Thymus (tissue), 11 donors: ENCODE results near the gene CDC42EP4. TPM values are rescaled to one million over a fixed set of nuclear protein-coding genes. Genes with fewer than 3 reads are reported as not detected.
A peak's percentile ranks its signal among the peaks of the same experiment; 100 is the strongest.
"Not testable (repeated sequence)": the region's sequence is repeated elsewhere in the genome, so short reads cannot be mapped to it uniquely, and the experiment has no call there.

Experiments used
- DNase-seq, 9 donors: peaks; one replicate each; pipeline ENCODE4 v3.0.0-alpha.2; 2013; ENCODE audit warnings: low spot score in 9 of 9, low read depth in 6 of 9, missing footprints in 1 of 9
- H3K27ac ChIP-seq, 2 donors: one replicate each; pipeline ENCODE4 v1.5.1; 2013; ENCODE audit warnings: control low read depth in 1 of 2, low read depth in 1 of 2, low read length in 1 of 2, mild to moderate bottlenecking in 1 of 2, moderate library complexity in 1 of 2
- H3K27me3 ChIP-seq, 2 donors: one replicate each; pipeline ENCODE4 v1.5.1; 2013; ENCODE audit warnings: low read length in 1 of 2; ENCODE audit not compliant: control insufficient read depth in 2 of 2, insufficient read depth in 1 of 2
- H3K36me3 ChIP-seq, 2 donors: one replicate each; pipeline ENCODE4 v1.5.1; 2013; ENCODE audit warnings: low read length in 1 of 2, mild to moderate bottlenecking in 1 of 2, moderate library complexity in 1 of 2; ENCODE audit not compliant: control insufficient read depth in 2 of 2, insufficient read depth in 2 of 2
- H3K4me1 ChIP-seq, 2 donors: one replicate each; pipeline ENCODE4 v1.5.1; 2013; ENCODE audit warnings: low read length in 2 of 2; ENCODE audit not compliant: control insufficient read depth in 2 of 2, insufficient read depth in 2 of 2
- H3K4me3 ChIP-seq, 2 donors: one replicate each; pipeline ENCODE4 v1.5.1; 2013; ENCODE audit warnings: low read length in 2 of 2, control low read depth in 1 of 2, mild to moderate bottlenecking in 1 of 2
- H3K9me3 ChIP-seq, 2 donors: one replicate each; pipeline ENCODE4 v1.5.1; 2013; ENCODE audit warnings: low read length in 1 of 2, mild to moderate bottlenecking in 1 of 2; ENCODE audit not compliant: control insufficient read depth in 2 of 2, insufficient read depth in 1 of 2
- WGBS: extraction: QIAGEN DNeasy Blood & Tissue Kit; methylation state at CpG from one replicate; pipeline ENCODE4 v1.1.7; 2013; 5-methylcytosine and 5-hydroxymethylcytosine counted together
- polyA plus RNA-seq: library from polyadenylated mRNA; stranded (reverse); fragments of 200-250 nt; gene quantifications from one replicate; pipeline ENCODE4 v1.2.3, GENCODE V29; 2013
- total RNA-seq: library from RNA; stranded (reverse); fragments of 120-200 nt; gene quantifications from one replicate; pipeline ENCODE4 v1.2.4, GENCODE V29; 2013
- donor health status: healthy.

CDC42EP4 gene
- total and polyA plus RNA-seq, 2 donors: 20.8 to 30.9 TPM

DNA sequence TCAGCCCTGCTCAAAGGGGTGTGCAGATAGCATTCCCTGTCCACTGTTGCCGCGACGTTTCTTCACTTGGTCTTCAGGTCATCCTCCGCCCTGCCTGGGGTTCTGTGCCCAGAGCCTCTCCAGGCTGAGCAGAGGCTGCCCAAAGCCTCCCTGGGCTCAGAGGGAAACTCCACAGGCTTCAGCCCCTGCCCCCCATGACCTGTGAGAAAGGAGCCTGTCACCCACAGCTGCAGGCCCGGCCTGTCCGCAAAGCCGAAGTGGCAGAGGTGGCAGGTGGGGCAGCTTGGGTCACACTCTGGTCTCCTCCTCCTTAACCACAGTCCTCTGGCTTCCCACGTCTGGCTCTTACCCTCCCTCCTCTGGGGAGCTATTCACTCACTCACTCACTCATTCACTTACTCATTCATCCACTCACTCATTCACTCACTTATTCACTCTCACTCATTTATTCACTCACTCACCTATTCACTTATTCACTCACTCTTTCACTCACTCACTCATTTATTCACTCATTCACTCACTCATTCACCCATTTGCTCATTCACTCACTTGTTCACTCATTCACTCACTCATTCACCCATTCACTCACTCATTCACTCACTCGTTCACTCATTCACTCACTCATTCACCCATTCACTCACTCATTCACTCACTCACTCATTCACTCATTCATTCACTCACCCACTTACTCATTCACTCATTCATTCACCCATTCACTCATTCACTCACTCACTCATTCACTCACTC, 43.0 kb downstream of the CDC42EP4 start:
- Histone ChIP-seq H3K36me3 (no peaks in the 10 kb centered on the region), H3K4me3 (no peak overlapping the region), H3K4me1 (no peaks in the 10 kb centered on the region), H3K27me3 (no peaks in the 10 kb centered on the region), H3K9me3 (no peaks in the 10 kb centered on the region), H3K27ac (no peak overlapping the region)
- WGBS: 69% methylated on average over 9 of the region's 9 CpGs
- DNase-seq: no peak

DNA sequence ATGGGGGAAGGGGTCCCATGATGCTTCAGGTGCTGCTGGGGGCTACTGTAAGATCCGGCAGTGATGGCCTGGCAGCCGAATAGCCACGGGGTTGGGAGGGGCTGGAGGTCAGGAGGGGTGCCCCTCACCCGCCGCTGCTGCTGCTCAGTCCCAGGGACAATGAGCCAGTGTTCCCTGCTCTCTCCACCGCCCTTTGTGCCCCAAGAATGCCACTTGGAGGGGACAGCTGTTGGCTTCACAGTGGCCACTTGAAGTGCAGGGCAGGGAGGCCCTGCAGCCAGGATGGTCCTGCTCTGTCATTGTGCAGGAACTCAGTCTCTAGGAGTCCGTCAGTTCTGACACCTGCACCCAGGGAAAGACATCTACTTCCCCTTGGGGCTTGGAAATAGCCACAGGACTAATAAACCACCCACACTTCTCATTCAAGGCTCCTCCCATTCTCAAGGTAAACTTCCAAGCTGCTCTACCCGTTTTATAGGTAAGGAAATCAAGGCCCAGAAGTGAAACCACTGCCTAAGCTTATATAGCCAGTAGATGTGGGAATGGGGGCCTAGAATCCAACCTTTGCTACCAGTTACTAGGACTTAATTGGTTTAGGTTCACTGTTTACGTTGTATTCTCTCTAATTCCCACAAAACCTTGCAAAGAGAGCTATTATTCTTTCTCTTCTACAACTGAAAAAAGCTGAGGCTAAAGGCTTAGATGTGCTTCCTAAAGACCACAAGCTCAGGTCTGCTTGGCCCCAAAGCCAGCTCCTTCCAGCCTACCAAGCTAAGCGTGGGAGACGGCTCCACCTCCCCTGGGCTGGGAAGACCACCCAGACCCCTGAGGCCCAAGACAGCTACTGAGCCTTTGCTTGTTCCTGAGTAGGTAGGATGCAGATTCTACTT, 43.9 kb downstream of the CDC42EP4 start:
- H3K4me1 ChIP-seq: no peaks in the 10 kb centered on the region
- H3K27me3 ChIP-seq: no peaks in the 10 kb centered on the region
- no peak overlapping the region for H3K4me3 ChIP-seq
- no peaks in the 10 kb centered on the region for H3K9me3 ChIP-seq
- no peak for DNase-seq
- no peaks in the 10 kb centered on the region for H3K36me3 ChIP-seq
- no peak overlapping the region for H3K27ac ChIP-seq
- WGBS: 84% methylated on average over 11 of the region's 11 CpGs

DNA sequence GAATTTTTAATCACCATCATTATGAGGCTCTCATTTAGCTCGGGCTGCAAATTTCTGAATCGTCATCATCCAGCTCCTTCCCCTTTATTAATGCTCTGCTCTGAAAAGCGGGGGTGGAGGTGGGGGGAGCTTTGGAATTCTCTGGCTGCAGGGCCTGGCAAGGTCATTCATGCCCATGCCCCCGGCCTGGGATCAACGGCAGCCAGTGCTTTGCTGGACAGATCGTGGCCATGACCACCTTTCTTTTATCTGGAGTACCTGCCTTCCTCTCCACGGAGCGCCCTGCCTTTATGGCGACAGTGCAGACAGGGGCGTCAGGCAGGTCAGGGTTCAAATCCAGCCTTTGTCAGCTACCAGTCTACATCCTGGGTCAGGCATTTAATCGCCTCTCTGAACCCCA, 45.0 kb downstream of the CDC42EP4 start:
- WGBS: 95% methylated on average over 11 of the region's 11 CpGs
- Histone ChIP-seq H3K27me3 (no peaks in the 10 kb centered on the region), H3K27ac (no peak overlapping the region), H3K4me3 (no peak overlapping the region), H3K36me3 (no peaks in the 10 kb centered on the region), H3K9me3 (no peaks in the 10 kb centered on the region), H3K4me1 (no peaks in the 10 kb centered on the region)
- DNase-seq: no peak

- WGBS: 96% methylated on average over 24 of the region's 24 CpGs
- no peaks in the 10 kb centered on the region for H3K9me3 ChIP-seq
- H3K27ac ChIP-seq: no peak overlapping the region
- no peaks in the 10 kb centered on the region for H3K36me3 ChIP-seq
- no peaks in the 10 kb centered on the region for H3K4me1 ChIP-seq
- no peaks in the 10 kb centered on the region for H3K27me3 ChIP-seq
- H3K4me3 ChIP-seq: no peak overlapping the region
- no peak for DNase-seq
Measured at GRCh38 chr17:73265646-73266640, 45.9 kb downstream of the CDC42EP4 start.

DNA sequence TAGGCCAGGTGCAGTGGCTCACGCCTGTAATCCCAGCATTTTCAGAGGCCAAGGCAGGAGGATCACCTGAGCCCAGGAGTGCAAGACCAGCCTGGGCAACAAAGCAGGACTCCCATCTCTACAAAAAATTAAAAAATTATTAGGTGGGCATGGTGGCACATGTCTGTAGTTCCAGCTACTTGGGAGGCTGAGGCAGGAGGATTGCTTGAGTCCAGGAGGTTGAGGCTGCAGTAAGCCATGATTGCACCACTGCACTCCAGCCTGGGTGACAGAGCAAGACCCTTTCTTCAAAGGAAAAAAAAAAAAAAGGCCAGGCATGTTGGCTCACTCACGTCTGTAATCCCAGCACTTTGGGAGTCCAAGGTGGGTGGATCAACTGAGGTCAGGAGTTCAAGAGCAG, 47.4 kb downstream of the CDC42EP4 start:
- not testable (repeated sequence) for DNase-seq, H3K27me3 ChIP-seq

DNA sequence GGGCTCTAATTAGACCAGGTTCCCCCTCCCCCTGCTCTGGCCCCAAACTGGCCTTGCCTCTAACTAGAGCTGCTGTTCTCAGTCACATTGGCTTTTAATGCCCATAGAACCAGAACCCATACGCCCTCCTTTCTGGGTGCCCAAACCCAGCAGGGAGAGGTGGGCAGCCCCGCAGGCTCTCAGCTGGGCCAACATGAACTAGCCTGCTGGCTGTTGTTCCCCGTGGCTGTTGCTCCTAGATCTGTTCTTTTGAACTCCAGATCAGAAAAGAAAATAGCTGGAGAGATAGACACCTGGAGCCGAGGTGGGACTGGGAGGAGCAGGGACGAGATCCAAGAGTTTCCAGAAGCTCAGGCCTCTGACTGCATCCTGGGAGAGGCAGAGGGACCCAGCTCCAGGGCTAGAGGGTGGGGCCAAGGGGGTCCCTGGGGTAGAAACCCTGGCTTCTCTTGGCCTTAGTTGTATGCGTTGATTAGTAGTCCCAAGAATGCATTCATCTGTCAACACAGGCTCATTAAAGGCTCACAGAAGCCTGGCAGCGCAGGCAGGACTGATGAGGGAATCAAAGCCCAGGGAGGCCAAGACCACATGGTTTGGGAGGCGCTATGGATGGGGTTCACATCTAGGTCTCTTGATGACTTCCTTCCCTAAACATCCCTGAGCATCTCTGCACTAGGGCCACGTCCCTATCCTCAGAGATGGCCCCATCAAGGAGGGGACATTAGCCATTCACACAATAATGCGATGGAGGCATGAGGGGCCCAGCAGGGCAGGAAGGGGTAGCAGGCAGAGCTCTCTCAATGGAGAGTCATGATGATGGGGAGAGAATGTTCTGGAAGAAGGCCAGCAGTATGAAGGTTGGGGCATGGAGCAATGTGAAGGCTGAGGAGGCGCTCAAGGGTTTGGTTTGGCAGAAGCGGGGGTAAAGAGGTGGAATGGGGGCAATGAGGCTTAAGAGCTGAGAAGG, 48.8 kb downstream of the CDC42EP4 start:
- no peak for DNase-seq
- Histone ChIP-seq H3K27ac (peak overlapping the region in 1 of 2 donors; percentile 2), H3K9me3 (no peaks in the 10 kb centered on the region), H3K4me1 (no peaks in the 10 kb centered on the region), H3K27me3 (no peaks in the 10 kb centered on the region), H3K4me3 (no peak overlapping the region), H3K36me3 (no peaks in the 10 kb centered on the region)
- 94% methylated on average over 12 of the region's 12 CpGs for WGBS

More for the DNA sequence above, 47.4 kb downstream of the CDC42EP4 start:
- H3K27ac ChIP-seq, H3K4me3 ChIP-seq, H3K36me3 ChIP-seq, H3K4me1 ChIP-seq, H3K9me3 ChIP-seq: not testable (repeated sequence)
- WGBS: 88% methylated on average over 2 of the region's 2 CpGs

DNA sequence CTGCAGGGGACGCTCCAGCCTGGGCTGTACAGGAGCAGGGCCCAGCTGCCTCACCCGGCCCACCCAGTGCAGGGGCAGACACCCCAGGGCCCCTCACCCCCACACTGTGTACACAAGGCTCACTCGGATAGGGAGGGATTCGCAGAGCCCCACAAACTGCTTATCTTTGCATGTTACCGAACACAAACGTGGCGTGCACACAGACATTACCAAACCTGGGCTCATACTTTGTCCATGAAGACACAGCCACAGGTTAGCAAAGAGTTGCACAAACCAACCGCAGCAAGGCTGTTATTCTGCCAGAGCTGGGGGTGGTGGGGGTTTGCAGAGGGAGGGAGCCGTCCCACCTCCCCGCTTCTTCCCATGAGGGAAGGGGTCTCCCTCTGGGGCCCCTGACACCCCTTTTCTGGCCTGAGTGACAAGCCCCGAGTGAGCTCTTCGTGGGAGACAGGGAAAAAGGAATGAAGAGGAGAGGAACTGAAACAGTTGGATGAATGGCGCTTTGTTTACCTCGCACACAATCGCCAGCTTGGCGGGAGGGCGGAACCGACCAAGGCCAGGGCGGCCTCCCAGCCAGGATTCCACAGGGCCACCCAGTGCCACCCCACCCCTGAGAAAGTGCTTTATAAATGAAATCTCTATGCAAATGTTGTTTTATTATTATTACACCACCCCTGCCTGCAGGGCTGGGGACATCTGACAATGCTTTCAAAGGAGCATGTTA, 49.7 kb downstream of the CDC42EP4 start:
- Histone ChIP-seq H3K9me3 (no peaks in the 10 kb centered on the region), H3K27me3 (no peaks in the 10 kb centered on the region), H3K27ac (no peak overlapping the region), H3K4me1 (no peaks in the 10 kb centered on the region), H3K36me3 (no peaks in the 10 kb centered on the region), H3K4me3 (no peak overlapping the region)
- WGBS: 96% methylated on average over 19 of the region's 19 CpGs
- no peak for DNase-seq

- Histone ChIP-seq H3K36me3 (no peaks in the 10 kb centered on the region), H3K27ac (peak within 1 kb of the TSS in 1 of 2 donors; percentile 2), H3K4me1 (no peaks in the 10 kb centered on the region), H3K9me3 (no peaks in the 10 kb centered on the region), H3K27me3 (no peaks in the 10 kb centered on the region), H3K4me3 (no peak within 1 kb of the TSS)
- WGBS: 98% methylated on average over 9 of the region's 9 CpGs
- no peak for DNase-seq
Measured at GRCh38 chr17:73261617-73261951, 50.2 kb downstream of the CDC42EP4 start, which contains the start of gene CPSF4L. Gene CPSF4L, minus strand, starts transcription at chr17:73261880. Its CDS starts 62 bp downstream, at chr17:73261818.
